HG03103 (cell line): ENCODE results near the gene EIF2AK3.
"Not testable (repeated sequence)": the region's sequence is repeated elsewhere in the genome, so short reads cannot be mapped to it uniquely, and the experiment has no call there.

Experiments used
- ATAC-seq: cut with Tn5 transposase; IDR thresholded peaks from one replicate; pipeline ENCODE4 v1.9.1; 2021; ENCODE audit warnings: low read depth; ENCODE audit not compliant: unreplicated experiment

EIF2AK3 gene

DNA sequence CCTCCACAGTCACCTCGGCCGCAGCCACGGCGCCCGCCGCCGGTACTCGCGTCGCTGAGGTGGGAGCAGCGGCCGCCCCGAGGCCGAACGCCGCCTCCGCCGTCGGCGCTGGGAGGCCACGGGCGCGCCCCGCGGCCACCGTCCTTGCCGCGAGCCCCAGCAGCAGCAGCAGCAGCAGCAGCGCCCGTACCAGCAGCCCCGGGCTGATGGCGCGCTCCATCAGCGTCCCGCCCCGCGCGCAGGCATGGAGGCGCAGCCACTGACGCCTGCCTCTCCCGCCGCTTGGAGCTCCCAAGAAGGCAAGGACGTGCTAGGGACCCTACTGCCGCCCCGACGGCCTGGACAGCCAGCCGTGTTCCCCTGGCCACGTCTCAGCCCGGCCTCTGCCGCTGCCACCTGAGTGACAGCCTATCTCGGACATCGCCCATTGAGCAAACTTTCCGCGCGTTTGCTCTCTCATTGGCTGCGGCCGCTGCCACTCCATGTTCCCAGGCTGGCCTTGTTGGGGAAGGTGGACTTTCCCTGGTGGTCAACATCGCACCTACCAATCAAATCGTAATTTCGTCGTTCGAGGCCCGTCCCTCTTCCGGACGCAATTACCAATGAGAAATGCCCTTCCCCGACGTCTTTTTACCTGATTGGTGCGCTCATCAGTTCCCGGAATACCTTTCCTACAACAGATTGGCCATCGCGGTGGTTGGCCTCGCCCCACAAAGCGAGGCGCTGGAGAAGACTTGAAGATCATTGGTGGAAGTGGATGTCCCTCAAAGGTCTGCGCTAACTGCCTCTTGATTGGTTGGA, at the start of gene EIF2AK3:
Gene EIF2AK3, minus strand, starts transcription at position 410 of the 801 bp plus-strand sequence. Its CDS starts 190 bp downstream, at position 220.
- peak; percentile 77 for ATAC-seq

GRCh38 chr2:88673363-88673762, 46.1 kb upstream of the EIF2AK3 start:
- ATAC-seq = no peak

GRCh38 chr2:88671786-88672427, 44.6 kb upstream of the EIF2AK3 start:
- ATAC-seq = no peak

DNA sequence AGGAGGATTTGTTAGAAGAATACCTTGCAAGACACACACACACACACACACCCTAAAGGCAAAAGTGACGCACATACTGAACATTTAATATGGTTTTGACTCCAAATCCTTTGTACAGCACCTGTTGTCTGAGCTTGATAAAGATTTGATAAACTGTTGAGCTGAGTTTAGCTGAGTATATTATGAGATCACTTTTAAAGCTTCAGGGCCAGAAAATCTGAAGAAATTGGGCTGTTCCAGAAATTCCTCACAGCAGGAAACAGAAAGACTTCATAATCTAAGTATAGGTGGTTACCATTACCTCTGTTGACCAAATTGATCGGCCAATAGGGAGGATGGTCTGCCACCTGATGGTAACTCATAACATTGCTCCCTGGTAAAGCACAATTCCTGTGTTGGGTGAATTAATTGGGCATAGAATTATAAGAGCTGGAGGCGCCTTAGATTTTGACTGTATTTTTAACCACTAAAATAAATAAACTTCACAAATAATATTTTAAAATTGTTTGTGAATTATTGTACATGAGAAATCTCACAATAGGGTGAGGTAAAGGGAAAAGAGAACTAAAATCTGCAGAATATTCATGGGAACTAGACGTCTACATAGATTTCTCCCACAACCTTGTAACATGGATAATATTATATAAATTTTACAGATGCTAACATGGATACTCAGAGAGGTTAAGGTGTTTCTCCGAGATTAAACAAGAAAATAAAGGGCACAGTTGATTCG, 42.4 kb upstream of the EIF2AK3 start:
- ATAC-seq = peak; percentile 59

- no peak for ATAC-seq
Observed at GRCh38 chr2:88668862-88669261, 41.6 kb upstream of the EIF2AK3 start.

DNA sequence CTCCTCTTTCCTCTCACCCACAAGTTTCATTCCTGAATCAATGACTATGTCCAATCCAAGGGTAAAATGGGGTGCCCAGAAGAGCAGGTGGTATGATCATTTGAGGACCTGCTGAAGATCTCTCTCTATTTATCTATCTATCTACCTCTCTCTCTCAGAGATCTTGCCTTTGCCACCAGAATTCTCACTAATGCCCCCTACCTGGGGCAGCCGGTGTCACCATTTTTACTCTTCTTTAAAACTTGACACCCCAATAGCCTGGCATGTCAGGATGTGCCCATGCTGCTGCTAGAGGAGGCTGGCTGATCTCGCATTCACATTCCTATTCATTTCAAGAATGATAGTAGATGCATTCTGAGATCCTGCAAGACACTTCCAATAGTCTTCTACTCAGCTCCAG, 40.0 kb upstream of the EIF2AK3 start:
- ATAC-seq = no peak

DNA sequence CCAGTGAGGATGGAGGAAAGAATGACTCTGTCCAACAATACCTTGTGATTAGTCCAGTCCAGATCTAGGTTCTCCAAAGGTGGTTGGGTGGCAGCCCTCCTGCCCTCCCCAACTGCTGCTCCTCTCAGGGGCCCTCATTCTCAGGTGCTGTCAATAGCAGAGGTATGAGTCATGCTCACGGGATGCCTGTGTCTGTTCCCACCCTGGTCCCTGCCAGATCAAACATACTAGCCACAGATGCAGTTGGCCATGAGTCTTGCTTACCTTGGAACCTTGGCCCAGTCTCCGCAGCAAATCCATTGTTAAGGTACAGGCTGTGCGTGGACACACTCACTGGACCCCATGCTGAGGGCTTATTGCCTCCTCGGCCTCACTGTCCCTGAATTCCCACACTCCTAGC, 39.3 kb upstream of the EIF2AK3 start:
- no peak for ATAC-seq

- ATAC-seq = no peak
Observed at GRCh38 chr2:88660622-88661021, 33.4 kb upstream of the EIF2AK3 start.

GRCh38 chr2:88659538-88659915, 32.3 kb upstream of the EIF2AK3 start:
- no peak for ATAC-seq

- ATAC-seq = no peak
Observed at GRCh38 chr2:88658881-88659537, 31.7 kb upstream of the EIF2AK3 start.

GRCh38 chr2:88658326-88658725, 31.1 kb upstream of the EIF2AK3 start:
- no peak for ATAC-seq

DNA sequence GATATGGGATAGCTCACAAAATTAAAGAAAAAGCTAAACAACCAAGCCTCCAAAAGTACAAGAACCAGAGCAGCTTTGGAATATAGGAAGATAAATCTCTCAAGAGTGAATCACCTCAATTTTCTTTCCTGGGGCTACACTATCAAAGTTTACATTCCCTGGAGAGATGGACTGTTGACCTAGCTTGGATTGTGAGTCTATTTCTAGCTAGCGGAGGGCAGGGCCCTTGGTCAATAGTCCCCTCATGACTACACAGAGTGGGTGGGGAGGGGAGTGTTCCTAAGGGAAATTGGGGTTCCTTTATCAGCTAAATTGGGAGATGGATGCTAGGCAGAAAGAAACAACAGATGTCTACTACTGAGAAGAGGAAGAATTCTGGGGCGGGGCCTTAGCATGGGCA, 29.9 kb upstream of the EIF2AK3 start:
- ATAC-seq = no peak

DNA sequence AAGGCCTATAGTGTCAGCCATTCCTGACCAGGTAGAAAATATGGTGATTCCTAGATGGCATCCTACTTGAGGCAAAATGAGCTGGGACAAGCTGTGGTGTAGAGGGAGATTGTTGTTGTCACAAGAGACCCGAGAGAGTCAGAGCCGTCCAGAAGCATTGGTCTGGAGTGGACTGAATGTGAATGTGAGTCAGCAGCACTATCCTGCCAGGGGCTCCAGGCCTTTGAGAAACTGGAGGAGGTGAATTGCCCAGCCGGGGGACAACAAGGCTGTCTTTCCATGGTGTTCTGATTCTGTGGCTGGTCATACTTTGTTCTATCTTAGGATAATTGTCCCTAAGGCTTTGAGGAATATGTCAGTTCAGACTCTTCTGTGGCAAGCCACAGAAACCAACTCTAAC, 29.4 kb upstream of the EIF2AK3 start:
- no peak for ATAC-seq

- no peak for ATAC-seq
Observed at GRCh38 chr2:88654714-88655113, 27.4 kb upstream of the EIF2AK3 start.

DNA sequence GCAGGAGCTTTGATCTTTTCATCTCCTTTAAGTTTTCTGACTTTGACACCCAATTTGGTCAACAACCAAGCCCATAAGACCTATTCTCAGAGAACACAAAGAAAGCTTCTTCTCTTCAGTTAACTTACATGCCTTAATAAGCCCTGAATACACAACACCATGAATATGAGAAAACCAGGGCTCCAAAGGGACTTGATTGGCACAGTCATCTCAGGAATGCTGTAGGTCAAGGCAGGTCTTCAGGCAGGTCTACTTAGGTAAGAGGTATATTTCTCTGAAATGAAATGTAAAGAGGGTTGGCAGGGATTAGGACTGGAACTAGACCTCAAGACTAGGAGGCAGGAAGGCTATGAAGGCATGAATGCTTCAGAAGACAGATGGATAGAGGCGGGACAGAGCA, 24.4 kb upstream of the EIF2AK3 start:
- ATAC-seq = no peak

DNA sequence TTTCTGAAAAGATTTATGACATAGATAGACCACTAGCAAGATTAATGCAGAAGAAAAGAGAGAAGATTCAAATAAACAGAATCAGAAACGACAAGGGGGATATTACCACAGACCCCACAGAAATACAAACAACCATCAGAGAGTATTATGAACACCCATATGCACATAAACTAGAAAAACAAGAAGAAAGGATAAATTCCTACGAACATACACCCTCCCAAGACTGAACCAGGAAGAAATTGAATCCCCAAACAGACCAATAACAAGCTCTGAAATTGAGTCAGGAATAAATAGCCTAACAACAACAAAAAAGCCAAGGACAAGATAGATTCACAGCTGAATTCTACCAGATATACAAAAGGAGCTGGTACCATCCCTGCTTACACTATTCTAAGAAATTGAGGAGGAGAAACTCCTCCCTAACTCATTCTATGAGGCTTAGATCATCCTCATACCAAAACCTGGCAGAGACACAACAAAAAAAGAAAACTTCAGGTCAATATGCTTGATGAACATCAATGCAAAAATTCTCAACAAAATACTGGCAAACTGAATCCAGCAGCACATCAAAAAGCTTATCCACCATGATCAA, 18.1 kb upstream of the EIF2AK3 start:
- ATAC-seq = not testable (repeated sequence)

DNA sequence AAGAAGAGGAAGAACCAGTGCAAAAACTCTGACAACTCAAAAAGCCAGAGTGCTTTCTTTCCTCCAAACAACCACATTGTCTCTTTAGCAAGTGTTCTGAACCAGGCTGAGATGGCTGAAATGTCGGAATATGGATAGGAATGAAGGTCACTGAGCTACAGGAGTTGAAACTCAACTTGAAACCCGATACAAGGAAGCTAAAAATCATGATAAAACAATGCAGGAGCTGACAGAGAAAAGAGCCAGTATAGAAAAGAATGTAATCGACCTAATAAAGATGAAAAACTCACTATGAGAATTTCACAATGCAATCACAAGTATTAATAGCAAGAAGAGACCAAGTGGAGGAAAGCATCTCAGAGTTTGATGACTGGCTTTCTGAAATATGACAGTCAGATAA, 15.0 kb upstream of the EIF2AK3 start:
- no peak for ATAC-seq

DNA sequence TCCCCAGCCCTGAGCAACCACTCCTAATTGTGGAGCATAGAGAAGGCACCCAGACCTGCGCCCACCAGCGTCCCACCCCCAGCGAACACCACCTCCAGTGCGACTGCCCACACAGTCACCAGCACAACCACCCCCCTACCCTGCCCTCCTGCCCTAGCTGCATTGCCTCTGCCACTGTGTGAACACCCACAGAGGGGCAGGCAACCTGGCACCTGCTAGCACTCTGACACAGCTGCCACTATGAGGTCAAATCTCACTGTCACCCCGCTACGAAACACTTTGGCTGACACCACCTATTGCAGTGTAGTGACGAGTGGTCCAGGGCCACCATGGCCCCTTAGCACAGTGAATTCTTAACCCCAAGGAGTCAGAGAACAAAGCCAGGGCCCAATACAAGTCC, 14.1 kb upstream of the EIF2AK3 start:
- ATAC-seq = no peak

- ATAC-seq = no peak
Observed at GRCh38 chr2:88639865-88640264, 12.6 kb upstream of the EIF2AK3 start.

DNA sequence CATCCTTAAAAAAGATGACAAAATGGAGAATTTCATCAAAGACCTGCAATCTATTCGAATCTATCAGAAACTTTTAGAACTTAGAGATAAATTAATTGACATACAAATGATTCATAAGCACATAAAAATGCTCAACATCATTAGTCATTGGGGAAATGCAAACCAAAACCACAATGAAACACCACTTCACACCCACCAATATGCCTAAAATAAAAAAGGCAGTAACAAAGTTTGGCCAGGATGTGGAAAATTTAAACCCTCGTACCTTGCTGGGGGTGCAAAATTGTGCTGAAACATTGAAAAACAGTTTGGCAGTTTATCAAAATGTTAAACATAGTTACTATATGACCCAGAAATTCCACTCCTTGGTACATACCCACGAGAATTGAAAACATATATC, 11.5 kb upstream of the EIF2AK3 start:
- no peak for ATAC-seq
